ENCODE measurements around the gene LPAR1.

DNA sequence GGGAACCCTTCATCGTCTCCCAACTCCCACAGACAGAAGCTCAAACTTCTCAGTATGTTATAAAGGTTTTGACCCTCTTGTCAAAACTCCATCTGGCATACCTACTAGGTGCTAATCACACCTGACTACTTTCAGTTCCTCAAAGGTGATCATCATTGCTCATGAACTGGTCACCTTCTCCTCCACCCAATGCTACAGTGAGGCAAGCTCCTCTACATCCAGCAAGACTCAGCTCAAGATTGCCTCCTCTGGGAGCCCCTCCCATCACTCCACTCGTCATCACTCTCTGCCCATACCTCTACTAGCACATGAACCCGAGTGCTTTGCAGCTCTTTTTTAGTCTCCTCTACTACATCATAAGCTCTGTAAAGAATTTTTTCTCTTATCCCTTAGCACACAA lies 102.4 kb downstream of the LPAR1 start:
- TF ChIP-seq, protein P1, sequence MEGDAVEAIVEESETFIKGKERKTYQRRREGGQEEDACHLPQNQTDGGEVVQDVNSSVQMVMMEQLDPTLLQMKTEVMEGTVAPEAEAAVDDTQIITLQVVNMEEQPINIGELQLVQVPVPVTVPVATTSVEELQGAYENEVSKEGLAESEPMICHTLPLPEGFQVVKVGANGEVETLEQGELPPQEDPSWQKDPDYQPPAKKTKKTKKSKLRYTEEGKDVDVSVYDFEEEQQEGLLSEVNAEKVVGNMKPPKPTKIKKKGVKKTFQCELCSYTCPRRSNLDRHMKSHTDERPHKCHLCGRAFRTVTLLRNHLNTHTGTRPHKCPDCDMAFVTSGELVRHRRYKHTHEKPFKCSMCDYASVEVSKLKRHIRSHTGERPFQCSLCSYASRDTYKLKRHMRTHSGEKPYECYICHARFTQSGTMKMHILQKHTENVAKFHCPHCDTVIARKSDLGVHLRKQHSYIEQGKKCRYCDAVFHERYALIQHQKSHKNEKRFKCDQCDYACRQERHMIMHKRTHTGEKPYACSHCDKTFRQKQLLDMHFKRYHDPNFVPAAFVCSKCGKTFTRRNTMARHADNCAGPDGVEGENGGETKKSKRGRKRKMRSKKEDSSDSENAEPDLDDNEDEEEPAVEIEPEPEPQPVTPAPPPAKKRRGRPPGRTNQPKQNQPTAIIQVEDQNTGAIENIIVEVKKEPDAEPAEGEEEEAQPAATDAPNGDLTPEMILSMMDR (IDR thresholded peaks at IDR 0.05 in 8 of 11, conservative IDR thresholded peaks at IDR 0.05 in 3 of 11): no peak
- no peak for TF ChIP-seq POLR2A (IDR thresholded peaks at IDR 0.05)
- TF ChIP-seq POLR2AphosphoS5 (IDR thresholded peaks at IDR 0.05): no peak
